Heart right ventricle (tissue), 16 donors: Measurements from ENCODE around the gene P4HA3. TPM values are rescaled to one million over a fixed set of nuclear protein-coding genes. Genes with fewer than 3 reads are reported as not detected.

Experiments
- ATAC-seq, 8 donors: fragments of 200-7000 bp; cut with Tn5 transposase; one replicate each; pipeline ENCODE4 v1.9.1; 2020; ENCODE audit warnings: mild to moderate bottlenecking in 8 of 8, moderate library complexity in 8 of 8, moderate number of reproducible peaks in 1 of 8
- DNase-seq, 2 donors: peaks; one replicate each; pipeline ENCODE4 v3.0.0-alpha.2; 2020
- H3K27ac ChIP-seq, 10 donors: fragments of 200-600 bp; sonication (generic) in 2 of 10; one replicate each; pipeline versions ENCODE4 v1.5.0 to v1.8.0; 2020 to 2022; ENCODE audit warnings: mild to moderate bottlenecking in 3 of 10
- H3K27me3 ChIP-seq, 7 donors: fragments of 200-600 bp; one replicate each; pipeline ENCODE4 v1.8.0; 2021 to 2022; ENCODE audit warnings: mild to moderate bottlenecking in 2 of 7
- H3K36me3 ChIP-seq, 9 donors: fragments of 200-600 bp; sonication (generic) in 1 of 9; one replicate each; pipeline versions ENCODE4 v1.5.0 to v1.8.0; 2020 to 2022; ENCODE audit warnings: mild to moderate bottlenecking in 2 of 9
- H3K4me1 ChIP-seq, 9 donors: fragments of 200-600 bp; sonication (generic) in 1 of 9; one replicate each; pipeline versions ENCODE4 v1.5.0 to v1.8.0; 2020 to 2022; ENCODE audit warnings: mild to moderate bottlenecking in 4 of 9
- H3K4me3 ChIP-seq, 10 donors: fragments of 200-600 bp; sonication (generic) in 2 of 10; one replicate each; pipeline versions ENCODE4 v1.5.0 to v1.8.0; 2020 to 2022; ENCODE audit warnings: mild to moderate bottlenecking in 7 of 10, moderate library complexity in 2 of 10
- H3K9me3 ChIP-seq, 11 donors: fragments of 200-600 bp in 10 of 11; sonication (generic) in 2 of 11; one replicate each; pipeline versions ENCODE4 v1.5.0 to v1.8.0; 2013 to 2022; ENCODE audit warnings: mild to moderate bottlenecking in 2 of 11, control low read depth in 1 of 11, moderate library complexity in 1 of 11
- WGBS, 2 donors: extraction: QIAGEN DNeasy Blood & Tissue Kit; methylation state at CpG; one replicate each; pipeline ENCODE4 v1.1.7; 2013; ENCODE audit warnings: inconsistent platforms in 1 of 2; 5-methylcytosine and 5-hydroxymethylcytosine counted together
- intact Hi-C, 10 donors: fragments of 100-400 bp; cut with DNase I; formaldehyde crosslinking; loops; one replicate each; pipeline versions ENCODE4 v1.11.1 to v1.14.2; 2022
- polyA plus RNA-seq, 2 donors: library from polyadenylated mRNA; stranded (reverse); fragments of 200-250 nt; gene quantifications; one replicate each; pipeline ENCODE4 v1.2.3, GENCODE V29; 2013
- total RNA-seq, 10 donors: library from RNA; stranded (reverse); fragmentation: NEBNext Ultra II Directional in 3 of 10; extraction: Animal tissue kit (Norgen Biotek cat#: 25700) in 3 of 10; gene quantifications; one replicate each; pipeline versions ENCODE4 v1.2.1 to v1.2.4, GENCODE V29; 2021 to 2023
- TF ChIP-seq, protein P1 (sequence below), 9 donors: fragments of 200-600 bp; sonication (generic) in 2 of 9; IDR thresholded peaks; one replicate each; pipeline versions ENCODE4 v1.5.0 to v1.8.0; 2021 to 2022; ENCODE audit warnings: antibody characterized with exemption in 9 of 9, mild to moderate bottlenecking in 5 of 9, moderate library complexity in 1 of 9
- donor health status: Arrhythmogenic right ventricular cardiomyopathy.
- donor health status: ischemic (EF 13 %, LVEDD 7.1; RV severe dilation, severe dysfunction).
- donor health status: healthy with polysubstance abuse.
- donor health status: DM: no; HTN: yes; CAD: no.
- donor health status: DM: no; HTN: no; CAD: no.
- donor health status: ischemic (EF 25% LVEDD 6.9; RV normal size, moderate dysfunction).
- donor health status: ischemic (EF 25% LVEDD 5.7; RV mildly dilated, moderate dysfunction).
- donor health status: healthy.
- donor health status: DM: yes; HTN: yes; CAD: no.
- donor health status: Ischemic cardiomyopathy.
- donor health status: ischemic (EF 35%, LVEDD 5.7; RV mildly dilated, moderate dysfunction).
- donor health status: nonischemic (EF 11% LVEDD 7.7; RV severe dilation, severe dysfunction).
- donor health status: DM: yes; HTN: yes; CAD: no.
- donor health status: PGD.
- donor health status: ischemic (EF 29% LVEDD 5.4; RV normal size, mild dysfunction).
- donor health status: nonischemic (EF 23%, LVEDD 6.1; RV moderate dilation, normal function).

P4HA3 gene
- total and polyA plus RNA-seq, 12 donors = 0.13 to 0.76 (median 0.30) TPM; not detected in 6

DNA sequence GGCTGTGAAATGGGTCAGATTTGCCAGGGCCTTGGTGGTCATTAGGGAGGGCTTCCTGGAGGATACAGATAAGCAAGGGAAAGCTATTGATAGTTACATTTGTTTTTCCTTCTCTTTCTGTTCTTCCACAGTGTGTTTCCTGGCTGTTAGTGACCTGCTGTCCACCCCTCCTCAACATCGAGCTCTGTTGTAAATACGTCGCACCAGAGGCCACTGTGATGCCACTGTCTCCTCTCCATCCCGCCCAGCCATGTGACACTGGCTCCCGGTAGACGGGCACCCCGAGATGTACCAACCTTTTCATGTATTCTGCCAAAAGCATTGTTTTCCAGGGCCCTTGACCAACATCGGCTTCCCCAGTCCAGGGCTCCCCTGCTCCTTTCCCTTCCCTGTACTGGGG, 58.1 kb downstream of the P4HA3 start:
- H3K4me1 ChIP-seq = peaks cover 0 to 11% (median 0%) of the 10 kb centered on the region in 9 donors
- DNase-seq (no peak), ATAC-seq (no peak)
- TF ChIP-seq, protein P1, sequence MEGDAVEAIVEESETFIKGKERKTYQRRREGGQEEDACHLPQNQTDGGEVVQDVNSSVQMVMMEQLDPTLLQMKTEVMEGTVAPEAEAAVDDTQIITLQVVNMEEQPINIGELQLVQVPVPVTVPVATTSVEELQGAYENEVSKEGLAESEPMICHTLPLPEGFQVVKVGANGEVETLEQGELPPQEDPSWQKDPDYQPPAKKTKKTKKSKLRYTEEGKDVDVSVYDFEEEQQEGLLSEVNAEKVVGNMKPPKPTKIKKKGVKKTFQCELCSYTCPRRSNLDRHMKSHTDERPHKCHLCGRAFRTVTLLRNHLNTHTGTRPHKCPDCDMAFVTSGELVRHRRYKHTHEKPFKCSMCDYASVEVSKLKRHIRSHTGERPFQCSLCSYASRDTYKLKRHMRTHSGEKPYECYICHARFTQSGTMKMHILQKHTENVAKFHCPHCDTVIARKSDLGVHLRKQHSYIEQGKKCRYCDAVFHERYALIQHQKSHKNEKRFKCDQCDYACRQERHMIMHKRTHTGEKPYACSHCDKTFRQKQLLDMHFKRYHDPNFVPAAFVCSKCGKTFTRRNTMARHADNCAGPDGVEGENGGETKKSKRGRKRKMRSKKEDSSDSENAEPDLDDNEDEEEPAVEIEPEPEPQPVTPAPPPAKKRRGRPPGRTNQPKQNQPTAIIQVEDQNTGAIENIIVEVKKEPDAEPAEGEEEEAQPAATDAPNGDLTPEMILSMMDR (IDR thresholded peaks at IDR 0.05) = no peak
- no peaks in the 10 kb centered on the region for H3K9me3 ChIP-seq
- 83 to 89% methylated on average over 8 of the region's 8 CpGs for WGBS, 2 donors
- peaks cover 0 to 72% (median 15%) of the 10 kb centered on the region in 9 donors for H3K36me3 ChIP-seq
- no peak overlapping the region for H3K27ac ChIP-seq
- H3K27me3 ChIP-seq = no peaks in the 10 kb centered on the region
- H3K4me3 ChIP-seq = no peak overlapping the region
- intact Hi-C loops = loop anchor here in 8 of 10 donors (10.0 kb wide), 4 partner anchors 71 to 321 kb away; no protein-coding TSS in a partner anchor

DNA sequence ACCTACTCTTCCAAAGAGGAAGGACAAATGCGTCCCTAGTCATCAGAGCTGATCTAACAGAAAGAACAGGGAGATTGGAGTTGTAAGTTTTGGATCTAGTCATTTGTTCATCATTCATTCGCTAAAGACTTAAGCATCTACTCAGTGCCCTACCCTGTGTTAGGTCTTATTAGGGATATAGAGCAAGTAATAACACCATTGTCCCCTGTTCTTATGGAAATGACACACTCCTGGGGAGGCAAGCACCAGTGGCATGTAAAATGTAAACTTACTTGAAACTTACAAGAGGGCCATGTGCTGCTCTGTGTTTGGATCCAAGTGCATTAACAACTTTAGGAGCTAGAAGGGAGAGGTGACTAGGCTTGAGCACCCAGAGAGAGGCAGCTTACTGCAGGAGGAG, 61.9 kb downstream of the P4HA3 start:
- H3K9me3 ChIP-seq = no peaks in the 10 kb centered on the region
- no peak for ATAC-seq
- H3K4me1 ChIP-seq = no peaks in the 10 kb centered on the region
- peaks cover 0 to 99% (median 26%) of the 10 kb centered on the region in 9 donors for H3K36me3 ChIP-seq
- intact Hi-C loops = no loop called here
- WGBS, 2 donors = 93 to 96% methylated on average over 2 of the region's 2 CpGs
- no peak overlapping the region for H3K4me3 ChIP-seq
- no peaks in the 10 kb centered on the region for H3K27me3 ChIP-seq
- TF ChIP-seq, protein P1 (IDR thresholded peaks at IDR 0.05) = no peak
- DNase-seq = no peak
- no peak overlapping the region for H3K27ac ChIP-seq

DNA sequence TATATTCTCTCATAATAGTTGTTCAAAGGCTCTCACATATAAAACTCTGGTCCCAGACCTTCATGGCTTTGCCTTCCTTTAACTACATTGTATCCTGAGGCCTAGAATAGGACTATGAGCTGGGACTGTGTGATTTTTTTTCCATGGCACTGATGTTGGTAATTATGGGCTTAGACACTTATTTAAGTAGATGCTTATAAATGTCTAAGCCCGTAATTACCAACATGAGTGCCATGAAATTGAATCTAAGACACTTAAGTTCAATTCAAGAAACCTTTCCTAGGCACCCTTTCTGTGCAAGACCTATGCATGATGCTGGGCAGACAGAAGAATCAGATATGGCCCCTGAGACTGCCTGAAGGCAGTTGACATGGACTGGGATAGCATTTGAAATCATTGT, 63.0 kb downstream of the P4HA3 start:
- intact Hi-C loops = no loop called here
- DNase-seq (no peak), ATAC-seq (no peak)
- Histone ChIP-seq H3K9me3 (no peaks in the 10 kb centered on the region), H3K27ac (no peak overlapping the region), H3K4me3 (no peak overlapping the region), H3K36me3 (peaks cover 0 to 95% (median 17%) of the 10 kb centered on the region in 9 donors), H3K27me3 (no peaks in the 10 kb centered on the region), H3K4me1 (no peaks in the 10 kb centered on the region)
- TF ChIP-seq, protein P1 (IDR thresholded peaks at IDR 0.05) = no peak
- WGBS, 2 donors = 100% methylated on average over 1 of the region's 1 CpG

DNA sequence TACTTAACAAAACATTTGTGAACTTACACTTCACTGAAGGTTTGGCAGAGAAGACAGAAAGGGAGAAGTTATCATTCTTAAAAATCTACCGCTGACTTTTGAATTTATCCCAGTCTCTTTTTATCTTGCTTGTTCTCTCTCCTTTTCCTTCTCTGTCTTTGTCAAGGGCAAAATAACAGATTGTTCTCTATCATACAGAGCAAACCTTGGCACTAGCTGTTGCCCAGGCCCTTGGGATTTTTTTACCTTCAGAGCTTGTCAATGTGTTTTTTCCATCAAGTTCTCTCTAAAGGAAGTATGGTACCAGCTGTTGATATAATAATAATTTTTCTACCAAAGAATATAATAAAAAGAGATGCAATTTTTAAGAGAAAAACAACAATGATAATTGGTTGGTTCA, 73.2 kb downstream of the P4HA3 start:
- DNase-seq (no peak), ATAC-seq (no peak)
- peak overlapping the region in 4 of 10 donors; percentile 1 to 47 (median 7) for H3K27ac ChIP-seq
- no peaks in the 10 kb centered on the region for H3K27me3 ChIP-seq
- TF ChIP-seq, protein P1 (IDR thresholded peaks at IDR 0.05) = no peak
- 34 to 36% methylated on average over 1 of the region's 1 CpG for WGBS, 2 donors
- H3K4me3 ChIP-seq = no peak overlapping the region
- H3K4me1 ChIP-seq = peaks cover 0 to 12% (median 7%) of the 10 kb centered on the region in 9 donors
- peaks cover 0 to 90% (median 37%) of the 10 kb centered on the region in 9 donors for H3K36me3 ChIP-seq
- no peaks in the 10 kb centered on the region for H3K9me3 ChIP-seq
- intact Hi-C loops = loop anchor here in 1 of 10 donors (10.0 kb wide), 1 partner anchor 83 kb away; no protein-coding TSS in a partner anchor
